ENCODE measurements around the gene CNOT3.

CNOT3 gene

GRCh38 chr19:54199401-54199800 is 61.8 kb downstream of the CNOT3 start:
- no peak for DNase-seq

- no peak for DNase-seq
These were observed 63.7 kb downstream of the CNOT3 start for GRCh38 chr19:54201172-54201701.

DNA sequence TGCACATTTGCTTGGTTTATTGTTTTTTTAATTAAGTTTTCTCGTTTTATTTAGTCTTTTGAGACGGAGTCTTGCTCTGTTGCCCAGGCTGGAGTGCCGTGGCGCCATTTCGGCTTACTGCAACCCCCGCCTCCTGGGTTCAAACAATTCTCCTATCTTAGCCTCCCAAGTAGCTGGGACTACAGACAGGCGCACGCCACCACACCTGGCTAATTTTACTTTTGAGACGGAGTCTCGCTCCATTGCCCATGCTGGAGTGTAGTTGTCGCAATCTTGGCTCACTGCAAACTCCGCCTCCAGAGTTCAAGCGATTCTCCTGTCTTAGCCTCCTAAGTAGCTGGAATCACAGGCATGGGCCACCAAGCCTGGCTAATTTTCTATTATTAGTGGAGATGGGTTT is 64.4 kb downstream of the CNOT3 start:
- DNase-seq: no peak

- DNase-seq: no peak
These were observed 65.6 kb downstream of the CNOT3 start for GRCh38 chr19:54203151-54203611.

DNA sequence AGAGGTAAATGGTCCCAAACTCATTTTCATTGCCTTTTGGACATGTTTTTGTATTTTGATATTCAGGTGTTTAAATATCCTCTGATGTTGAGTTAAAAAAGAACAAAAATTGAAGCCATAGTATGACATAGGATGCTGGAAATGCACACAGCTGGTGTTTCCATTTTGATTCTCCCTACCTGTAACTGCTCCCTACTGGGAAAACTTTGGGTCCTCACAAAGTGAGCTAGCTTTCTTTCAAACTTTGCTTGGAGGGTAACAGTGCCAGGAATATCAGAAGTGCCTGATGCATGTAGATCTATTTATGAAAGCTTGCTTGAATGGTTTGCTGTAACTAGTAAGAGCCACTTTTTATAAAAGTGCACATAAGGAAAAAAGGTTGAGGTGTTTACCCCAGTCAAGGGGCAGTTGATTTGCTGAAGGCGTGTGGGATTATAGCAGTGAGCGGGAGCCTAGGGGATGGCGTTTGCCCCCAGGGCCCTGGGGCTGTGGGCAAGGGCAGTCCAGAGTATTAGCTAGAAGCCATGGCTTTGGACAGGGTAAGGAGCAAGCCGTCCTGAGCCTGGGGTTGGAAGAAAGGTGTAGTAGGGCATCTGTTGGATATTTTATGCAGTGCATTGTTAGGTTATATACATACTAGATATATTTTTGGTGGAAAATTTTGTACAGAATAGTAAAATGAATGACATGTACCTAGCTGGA is 67.4 kb downstream of the CNOT3 start:
- no peak for DNase-seq

Data from NCI-H226 (cell line).